IMR-90 (cell line): ENCODE measurements around the gene KRTAP27-1. TPM values are rescaled to one million over a fixed set of nuclear protein-coding genes. Genes with fewer than 3 reads are reported as not detected.

Source experiments
- ATAC-seq: fragments of 200-7000 bp; cut with Tn5 transposase; 2 replicates; pipeline ENCODE4 v1.9.1; 2020; ENCODE audit warnings: low read depth, mild to moderate bottlenecking, moderate library complexity
- BruUV-seq: library from RNA; stranded (reverse); fragments of 400-500 nt; replicated peaks from 2 replicates; lab custom pipeline; 2021; lab: Mats Ljungman, UMichigan
- CTCF ChIA-PET: fragments of 300-600 bp; formaldehyde crosslinking; extraction: SDS; loops from one replicate; lab custom pipeline; 2021; ENCODE audit warnings: antibody characterized with exemption; lab: Yijun Ruan, JAX
- POLR2A ChIA-PET: fragments of 300-600 bp; sonication (Branson Sonifier 250); formaldehyde crosslinking; loops from one replicate; lab custom pipeline; 2022; ENCODE audit warnings: antibody characterized with exemption; ENCODE audit not compliant: unreplicated experiment; lab: Charles Lee
- DNase-seq: peaks from one replicate; pipeline ENCODE4 v3.0.0; 2013
- H2AFZ ChIP-seq: replicated peaks from 2 replicates; pipeline ENCODE3; 2013; ENCODE audit warnings: low read length, mild to moderate bottlenecking; ENCODE audit not compliant: poor library complexity
- H2AK5ac ChIP-seq: 2 replicates; pipeline ENCODE4 v1.6.1; 2013; ENCODE audit warnings: low read depth, low read length, inconsistent platforms
- H2AK9ac ChIP-seq: replicated peaks from 2 replicates; pipeline ENCODE3; 2013; ENCODE audit warnings: mild to moderate bottlenecking, low read depth, low read length, moderate library complexity; ENCODE audit not compliant: poor library complexity
- H2BK120ac ChIP-seq: 2 replicates; pipeline ENCODE4 v1.6.1; 2013; ENCODE audit warnings: low read depth, low read length, inconsistent platforms
- H2BK15ac ChIP-seq: 3 replicates; pipeline ENCODE4 v1.6.1; 2013; ENCODE audit warnings: low read depth, low read length, inconsistent platforms
- H2BK20ac ChIP-seq: 2 replicates; pipeline ENCODE4 v1.6.1; 2013; ENCODE audit warnings: low read depth, mild to moderate bottlenecking, inconsistent platforms, low read length, moderate library complexity
- H2BK5ac ChIP-seq: 2 replicates; pipeline ENCODE4 v1.6.1; 2013; ENCODE audit warnings: mild to moderate bottlenecking, low read depth, low read length, inconsistent platforms; ENCODE audit not compliant: poor library complexity, severe bottlenecking
- H3K14ac ChIP-seq: replicated peaks from 2 replicates; pipeline ENCODE4 v1.6.1; 2013; ENCODE audit warnings: low read depth, low read length, inconsistent platforms
- H3K18ac ChIP-seq: 2 replicates; pipeline ENCODE4 v1.6.1; 2013; ENCODE audit warnings: low read depth, low read length, control low read depth
- H3K23ac ChIP-seq: 2 replicates; pipeline ENCODE4 v1.6.1; 2013; ENCODE audit warnings: low read depth, low read length, inconsistent platforms
- H3K27ac ChIP-seq: 2 replicates; pipeline ENCODE4 v1.5.1; 2013; ENCODE audit warnings: mild to moderate bottlenecking, control low read depth, low read length; ENCODE audit not compliant: insufficient read depth
- H3K27me3 ChIP-seq: 2 replicates; pipeline ENCODE4 v1.6.1; 2013; ENCODE audit warnings: low read length; ENCODE audit not compliant: control insufficient read depth, insufficient read depth
- H3K36me3 ChIP-seq: 2 replicates; pipeline ENCODE4 v1.6.1; 2013; ENCODE audit warnings: low read length, mixed read lengths; ENCODE audit not compliant: control insufficient read depth, insufficient read depth
- H3K4ac ChIP-seq: 2 replicates; pipeline ENCODE4 v1.6.1; 2013; ENCODE audit warnings: low read depth, low read length, inconsistent platforms
- H3K4me1 ChIP-seq: 2 replicates; pipeline ENCODE4 v1.6.1; 2013; ENCODE audit warnings: low read length, mixed read lengths; ENCODE audit not compliant: control insufficient read depth, insufficient read depth
- H3K4me2 ChIP-seq: 2 replicates; pipeline ENCODE4 v1.6.1; 2013; ENCODE audit warnings: low read depth, mild to moderate bottlenecking, control low read depth, low read length, moderate library complexity
- H3K4me3 ChIP-seq: 2 replicates; pipeline ENCODE4 v1.5.1; 2013; ENCODE audit warnings: low read depth, mild to moderate bottlenecking, control low read depth, low read length, moderate library complexity; ENCODE audit not compliant: insufficient read depth
- H3K56ac ChIP-seq: 2 replicates; pipeline ENCODE4 v1.6.1; 2013; ENCODE audit warnings: low read length, inconsistent platforms; ENCODE audit not compliant: insufficient read depth; ENCODE audit errors: extremely low read depth
- H3K79me1 ChIP-seq, 2 experiments: 2 replicates each; pipeline ENCODE4 v1.6.1; 2013; ENCODE audit warnings: low read length in 2 of 2, inconsistent platforms in 1 of 2, low read depth in 1 of 2
- H3K9ac ChIP-seq: 2 replicates; pipeline ENCODE4 v1.6.1; 2013; ENCODE audit warnings: low read depth, low read length, control low read depth
- H3K9me1 ChIP-seq: 2 replicates; pipeline ENCODE4 v1.6.1; 2013; ENCODE audit warnings: low read length, inconsistent platforms; ENCODE audit not compliant: insufficient read depth
- H3K9me3 ChIP-seq: 2 replicates; pipeline ENCODE4 v1.6.1; 2013; ENCODE audit warnings: low read length; ENCODE audit not compliant: control insufficient read depth, insufficient read depth
- H4K20me1 ChIP-seq: 2 replicates; pipeline ENCODE4 v1.6.1; 2013; ENCODE audit warnings: low read length, inconsistent platforms; ENCODE audit not compliant: insufficient read depth
- H4K5ac ChIP-seq: 2 replicates; pipeline ENCODE4 v1.6.1; 2013; ENCODE audit warnings: mild to moderate bottlenecking, low read depth, low read length, control low read depth
- H4K8ac ChIP-seq, 2 experiments: 2 replicates each; pipeline ENCODE4 v1.6.1; 2013; ENCODE audit warnings: low read depth in 2 of 2, low read length in 2 of 2, control low read depth in 1 of 2, inconsistent platforms in 1 of 2
- H4K91ac ChIP-seq: 2 replicates; pipeline ENCODE4 v1.6.1; 2013; ENCODE audit warnings: low read depth, low read length, inconsistent platforms; ENCODE audit not compliant: insufficient read depth
- BHLHE40 ChIP-seq: fragments of 150-350 bp; IDR thresholded peaks from 2 replicates; pipeline ENCODE4 v1.6.1; 2016; ENCODE audit warnings: mild to moderate bottlenecking, low read depth, low read length
- CEBPB ChIP-seq: IDR thresholded peaks from 2 replicates; pipeline ENCODE4 v1.6.1; 2012; ENCODE audit warnings: low read depth, low read length, improper control_type of control experiment
- CHD1 ChIP-seq: IDR thresholded peaks from 2 replicates; pipeline ENCODE4 v1.6.1; 2012; ENCODE audit warnings: low read depth, low read length, improper control_type of control experiment
- CTCF ChIP-seq: conservative IDR thresholded peaks from 2 replicates; pipeline ENCODE4 v1.5.1; 2012; ENCODE audit warnings: mild to moderate bottlenecking, low read depth, low read length, improper control_type of control experiment
- ELK1 ChIP-seq: fragments of 150-350 bp; IDR thresholded peaks from 2 replicates; pipeline ENCODE4 v1.6.1; 2016; ENCODE audit warnings: low read depth, mild to moderate bottlenecking, low read length, moderate library complexity, borderline replicate concordance
- MAFK ChIP-seq: IDR thresholded peaks from 2 replicates; pipeline ENCODE4 v1.6.1; 2012; ENCODE audit warnings: low read depth, low read length, improper control_type of control experiment
- MAZ ChIP-seq: IDR thresholded peaks from 2 replicates; pipeline ENCODE4 v1.6.1; 2012; ENCODE audit warnings: low read depth, mild to moderate bottlenecking, low read length, improper control_type of control experiment, moderate library complexity, borderline replicate concordance
- MXI1 ChIP-seq: IDR thresholded peaks from 2 replicates; pipeline ENCODE4 v1.6.1; 2012; ENCODE audit warnings: low read depth, mild to moderate bottlenecking, low read length, moderate library complexity, borderline replicate concordance
- POLR2A ChIP-seq: IDR thresholded peaks from 2 replicates; pipeline ENCODE4 v1.6.1; 2012; ENCODE audit warnings: mild to moderate bottlenecking, low read depth, low read length
- RCOR1 ChIP-seq: IDR thresholded peaks from 2 replicates; pipeline ENCODE4 v1.6.1; 2012; ENCODE audit warnings: mild to moderate bottlenecking, low read length, improper control_type of control experiment; ENCODE audit not compliant: insufficient replicate concordance
- SMC3 ChIP-seq: fragments of 150-350 bp; IDR thresholded peaks from 2 replicates; pipeline ENCODE4 v1.6.1; 2016; ENCODE audit warnings: low read depth, mild to moderate bottlenecking, antibody characterized with exemption, low read length, moderate library complexity
- USF2 ChIP-seq: fragments of 150-350 bp; IDR thresholded peaks from 2 replicates; pipeline ENCODE4 v1.6.1; 2017; ENCODE audit warnings: mild to moderate bottlenecking, antibody characterized with exemption, low read length, low read depth
- WGBS, 2 experiments: methylation state at CpG; one replicate each; pipeline versions ENCODE4 v1.1.5 to v1.1.7; 2013; ENCODE audit warnings: missing lambda C conversion rate in 2 of 2; ENCODE audit not compliant: insufficient read length in 1 of 2; ENCODE audit errors: extremely low coverage in 2 of 2; 5-methylcytosine and 5-hydroxymethylcytosine counted together
- dilution Hi-C: fragments of 300-500 bp; cut with HindIII; formaldehyde crosslinking; loops from one replicate; pipeline ENCODE4 v1.14.3; 2018; ENCODE audit warnings: low sequenced_read_pairs; ENCODE audit not compliant: unreplicated experiment
- in situ Hi-C: fragments of 300-500 bp; cut with MboI; formaldehyde crosslinking; loops from 3 replicates; pipeline ENCODE4 v1.14.3; 2019; ENCODE audit warnings: low sequenced_read_pairs, inconsistent platforms, mixed read lengths
- intact Hi-C: fragments of 100-400 bp; cut with micrococcal nuclease; formaldehyde crosslinking; loops from 2 replicates; pipeline ENCODE4 v1.10.0; 2022
- polyA plus RNA-seq, 3 experiments: library from polyadenylated mRNA; depleted of rRNA; stranded (reverse); fragments of >200 nt; gene quantifications; 2 replicates each; pipeline ENCODE4 v1.2.3, GENCODE V29; 2012; ENCODE audit warnings: low replicate concordance in 1 of 3
- total RNA-seq: library from RNA; depleted of rRNA; stranded (reverse); fragments of >200 nt; gene quantifications from 2 replicates; pipeline ENCODE4 v1.2.3, GENCODE V29; 2012

Gene KRTAP27-1
- total and polyA plus RNA-seq, 2 of the 4 experiments (the other 2 are of a cell fraction) = not detected

- Histone ChIP-seq H3K4me3 (no peak overlapping the region), H2BK120ac (no peak overlapping the region), H3K9me1 (no peaks in the 10 kb centered on the region), H3K18ac (no peak overlapping the region), H3K14ac (no peak overlapping the region), H2AK5ac (no peak overlapping the region), H4K5ac (no peak overlapping the region), H3K4ac (no peak overlapping the region), H3K79me1 (no peaks in the 10 kb centered on the region), H4K8ac (no peak overlapping the region), H3K27me3 (no peaks in the 10 kb centered on the region), H4K20me1 (no peaks in the 10 kb centered on the region), H3K9ac (no peak overlapping the region), H3K4me2 (no peak overlapping the region), H2BK15ac (no peak overlapping the region), H3K56ac (no peak overlapping the region), H3K23ac (no peak overlapping the region), H3K9me3 (peaks cover 8% of the 10 kb centered on the region; the same call in 1 of the 2 replicates), H3K36me3 (no peaks in the 10 kb centered on the region), H4K91ac (no peak overlapping the region), H2BK5ac (no peak overlapping the region), H2AK9ac (no peak overlapping the region), H2BK20ac (no peak overlapping the region), H2AFZ (no peak overlapping the region), H3K27ac (no peak overlapping the region), H3K4me1 (no peaks in the 10 kb centered on the region)
- ATAC-seq = no peak
- TF ChIP-seq ELK1 = no peak
- no peak for TF ChIP-seq MAZ
- no peak for TF ChIP-seq RCOR1
- no peak for TF ChIP-seq CTCF
- TF ChIP-seq MXI1 = no peak
- no peak for TF ChIP-seq USF2
- TF ChIP-seq BHLHE40 = no peak
- TF ChIP-seq CEBPB = no peak
- TF ChIP-seq SMC3 = no peak
- no peak for TF ChIP-seq MAFK
- no peak for TF ChIP-seq CHD1
- TF ChIP-seq POLR2A = no peak
- no CpG with 5 or more reads among the region's 3 CpGs for WGBS, 2 experiments
- no peak for DNase-seq
- no TSS peak for BruUV-seq
- intact Hi-C loops (no loop called here), dilution Hi-C loops (no loop called here), in situ Hi-C loops (no loop called here)
- CTCF ChIA-PET = no interaction called here
- POLR2A ChIA-PET = no interaction called here
Measured at GRCh38 chr21:30349572-30349971, 12.1 kb upstream of the KRTAP27-1 start.
